NCI-H2107 treated with DMSO at 0.1 percent for 48 hours (cell line): Measurements from ENCODE around the gene MBP.

ENCODE experiments used
- DNase-seq: peaks from one replicate; lab custom pipeline; 2025; ENCODE audit not compliant: unreplicated experiment; lab: John Stamatoyannopoulos, UW

Gene MBP

DNA sequence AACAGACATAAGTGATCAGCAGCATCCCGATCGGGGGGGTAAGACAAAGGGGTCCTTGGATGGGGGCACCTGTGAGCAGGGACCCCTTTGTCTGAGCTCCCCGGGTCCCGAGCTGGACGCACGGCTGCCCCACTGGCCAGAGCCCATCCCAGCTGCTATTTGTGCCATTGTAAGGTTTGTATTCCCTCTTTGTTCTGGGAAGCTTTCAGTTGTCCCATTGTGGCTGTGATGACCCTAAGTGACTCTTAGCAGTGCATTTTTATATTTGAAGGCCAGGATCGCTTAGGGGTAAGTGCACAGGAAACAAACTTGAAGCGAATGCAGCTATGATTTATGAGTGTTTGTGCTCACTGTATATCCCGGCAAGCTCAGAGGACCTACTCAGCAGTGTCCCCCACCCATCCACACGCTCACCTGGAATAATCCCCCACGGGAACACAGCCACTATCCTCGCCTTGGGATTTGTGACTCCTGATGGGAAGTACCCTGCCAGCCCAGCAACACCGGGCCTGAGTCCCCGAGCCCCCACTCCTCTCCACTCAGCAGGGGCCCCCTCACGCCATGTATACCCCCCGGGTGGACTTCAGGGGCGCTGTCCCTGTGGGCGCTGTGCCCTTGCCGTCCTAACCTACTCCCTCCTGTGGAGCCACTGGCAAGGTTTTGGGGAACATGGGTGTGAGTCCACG, 80.1 kb downstream of the MBP start:
- no peak for DNase-seq

DNA sequence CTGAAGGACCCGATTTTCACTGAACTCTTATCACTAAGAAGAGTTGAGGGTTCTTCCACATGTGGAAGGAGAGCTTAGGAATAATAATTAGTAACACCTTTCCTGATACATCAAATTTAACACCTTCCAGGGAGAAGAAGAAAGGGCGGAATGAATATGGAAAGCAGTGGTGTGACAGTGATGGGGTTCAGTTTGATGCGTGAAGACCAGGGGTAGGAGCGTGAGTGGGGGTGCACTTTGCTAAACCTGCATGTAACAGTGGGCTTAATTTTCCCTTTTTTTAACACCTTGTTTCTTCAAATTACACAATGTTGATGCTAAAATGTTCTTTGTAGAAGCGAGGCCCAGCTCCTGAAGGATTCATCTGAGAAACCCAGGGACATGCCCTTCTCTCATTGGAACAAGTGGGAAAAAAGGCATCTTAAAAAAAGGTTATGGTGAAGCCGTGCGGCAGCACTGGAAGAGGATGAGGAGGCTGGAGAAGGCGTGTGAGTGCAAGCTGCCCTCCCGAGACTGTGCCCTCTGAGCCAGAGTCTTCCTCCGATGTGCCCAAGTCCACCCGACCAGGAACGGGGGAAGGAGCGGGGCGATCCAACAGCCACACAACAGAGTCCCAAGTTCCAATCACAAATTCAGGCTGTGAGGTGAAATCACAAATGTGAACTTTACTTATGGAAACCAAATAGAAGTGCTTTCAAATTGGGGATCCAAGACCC, 80.8 kb downstream of the MBP start:
- no peak for DNase-seq

DNA sequence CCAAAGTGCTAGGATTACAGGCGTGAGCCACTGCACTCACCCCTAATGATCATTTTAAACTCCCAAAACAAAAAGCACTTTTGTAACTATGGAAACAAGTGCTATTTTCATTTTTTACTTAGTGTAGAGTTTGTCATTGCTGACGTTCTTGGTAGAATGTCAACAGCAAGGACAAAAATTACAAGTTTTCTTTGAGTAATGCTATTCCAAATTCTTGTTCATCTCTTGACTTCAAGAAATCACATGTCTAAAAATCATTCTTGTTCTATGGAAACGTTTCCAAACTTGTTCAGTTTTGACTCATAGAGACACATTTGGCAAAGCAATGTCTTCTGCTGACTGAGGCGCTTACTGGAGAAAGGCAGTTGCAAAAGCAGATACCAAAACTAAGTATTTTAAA, 82.6 kb downstream of the MBP start:
- DNase-seq = no peak

DNA sequence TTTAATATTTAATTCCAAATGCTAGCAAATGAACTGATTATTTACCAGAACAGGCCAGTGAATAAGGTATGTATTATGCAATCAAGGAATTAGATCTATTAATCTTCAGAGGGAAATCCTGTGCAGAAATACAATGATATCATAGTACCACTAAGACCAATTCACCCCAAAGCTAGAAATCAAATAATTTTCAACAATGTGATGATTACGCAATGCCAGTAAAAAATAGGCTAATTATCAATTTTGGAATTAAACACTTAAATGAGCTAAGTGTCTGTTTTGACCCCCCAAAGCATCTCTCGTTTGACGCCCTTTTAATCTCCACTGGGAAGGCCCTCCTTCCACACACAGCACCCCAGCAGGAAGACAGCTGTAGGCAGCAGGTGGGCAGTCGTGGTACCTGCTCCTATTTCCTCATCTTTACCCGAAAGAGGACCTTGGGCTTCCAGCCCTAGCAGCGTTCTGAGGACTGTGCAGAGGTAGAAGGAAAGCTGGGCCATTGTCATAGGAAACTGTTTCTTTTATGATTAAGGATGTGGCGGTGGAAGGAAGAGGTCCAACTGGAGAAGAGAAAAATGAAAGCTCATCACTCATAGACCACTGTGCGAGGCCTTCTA, 84.7 kb downstream of the MBP start:
- DNase-seq = no peak

DNA sequence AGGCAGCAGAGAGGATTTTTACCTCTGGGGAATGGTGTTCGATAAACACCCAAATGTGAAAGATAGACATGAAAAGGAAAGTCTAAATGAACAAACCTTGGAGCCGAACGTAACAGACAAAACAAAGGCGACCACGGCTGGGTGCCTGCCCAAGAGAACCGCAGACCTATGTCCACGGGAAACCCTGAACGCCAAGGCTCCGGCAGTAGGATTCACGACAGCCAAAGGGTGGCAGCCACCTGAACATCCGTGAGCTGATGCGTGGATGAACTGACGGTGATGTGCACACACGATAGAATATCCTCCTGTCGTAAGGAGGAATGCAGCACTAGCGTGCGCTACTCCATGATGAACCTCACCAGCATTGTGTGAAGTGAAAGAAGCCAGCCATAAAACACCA, 85.6 kb downstream of the MBP start:
- no peak for DNase-seq

DNA sequence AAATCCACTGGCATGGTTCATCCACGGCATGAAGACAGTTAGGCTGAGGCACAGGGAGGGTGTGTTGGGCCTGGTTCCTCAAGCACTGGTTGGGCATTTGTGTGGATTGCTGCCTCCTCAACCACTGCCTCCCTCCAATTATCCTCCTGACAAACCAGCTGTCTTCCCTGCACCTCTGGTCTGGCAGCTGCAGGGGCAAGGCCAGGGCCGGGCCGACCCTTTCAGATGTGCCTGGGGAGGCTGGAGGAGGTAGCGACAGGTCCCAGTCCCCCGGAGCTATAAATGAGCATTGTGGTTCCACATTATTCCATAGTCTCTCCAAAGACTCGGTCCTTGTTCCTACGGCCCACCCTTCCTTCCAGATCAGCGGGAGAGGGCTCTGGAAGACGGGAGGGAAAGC, 86.2 kb downstream of the MBP start:
- DNase-seq = no peak

DNA sequence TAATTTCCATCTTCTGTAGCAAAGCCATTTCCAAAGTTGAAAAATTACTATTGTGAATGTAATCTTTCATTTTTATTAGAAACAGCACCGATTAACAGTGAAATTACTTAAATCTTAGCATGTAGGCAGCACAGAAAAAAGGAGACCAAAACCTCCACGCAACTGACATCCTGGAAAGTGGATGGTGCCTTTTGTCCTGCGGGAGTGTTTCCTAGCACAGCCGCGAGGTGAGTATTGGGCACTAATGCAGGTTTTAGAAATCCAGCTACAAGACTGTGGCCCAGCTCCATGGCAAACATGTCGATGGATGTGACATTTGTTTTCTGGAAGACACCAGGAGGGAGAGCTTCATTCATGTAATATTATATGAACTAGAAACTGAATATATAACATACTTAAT, 86.9 kb downstream of the MBP start:
- DNase-seq = no peak

DNA sequence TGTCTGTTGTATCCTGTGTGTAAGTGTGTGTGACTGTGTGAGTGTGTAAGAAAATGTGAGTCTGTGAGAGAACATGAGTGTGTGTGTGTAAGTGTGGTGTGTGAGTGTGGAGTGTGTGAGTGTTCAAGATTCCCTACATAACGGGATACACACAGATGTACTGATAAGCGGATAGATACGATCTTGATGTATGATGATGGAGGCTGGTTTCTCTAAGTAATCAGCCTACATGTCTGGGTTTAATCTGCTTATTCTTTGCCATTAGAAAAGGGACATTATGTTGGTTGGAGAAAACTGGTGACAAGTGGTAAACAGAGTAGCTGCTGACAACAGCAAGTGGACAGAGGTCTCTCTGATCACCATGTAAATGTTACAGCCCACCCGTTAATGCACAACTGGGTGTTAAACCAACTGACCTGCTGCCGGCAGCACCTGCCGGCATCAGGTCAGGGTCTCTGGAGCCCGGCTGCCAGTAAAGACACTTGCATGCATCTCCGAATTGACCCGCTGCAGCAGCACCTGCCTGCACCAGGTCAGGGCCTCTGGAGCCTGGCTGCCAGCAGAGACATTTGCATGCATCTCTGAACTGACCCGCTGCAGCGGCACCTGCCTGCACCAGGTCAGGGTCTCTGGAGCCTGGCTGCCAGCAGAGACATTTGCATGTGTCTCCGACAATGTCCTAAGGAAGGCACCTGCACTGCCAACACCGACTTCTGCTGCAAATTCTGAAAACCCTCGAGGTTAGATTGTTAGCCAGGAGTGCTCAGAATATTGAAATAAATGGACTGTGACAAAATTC, 87.5 kb downstream of the MBP start:
- no peak for DNase-seq

DNA sequence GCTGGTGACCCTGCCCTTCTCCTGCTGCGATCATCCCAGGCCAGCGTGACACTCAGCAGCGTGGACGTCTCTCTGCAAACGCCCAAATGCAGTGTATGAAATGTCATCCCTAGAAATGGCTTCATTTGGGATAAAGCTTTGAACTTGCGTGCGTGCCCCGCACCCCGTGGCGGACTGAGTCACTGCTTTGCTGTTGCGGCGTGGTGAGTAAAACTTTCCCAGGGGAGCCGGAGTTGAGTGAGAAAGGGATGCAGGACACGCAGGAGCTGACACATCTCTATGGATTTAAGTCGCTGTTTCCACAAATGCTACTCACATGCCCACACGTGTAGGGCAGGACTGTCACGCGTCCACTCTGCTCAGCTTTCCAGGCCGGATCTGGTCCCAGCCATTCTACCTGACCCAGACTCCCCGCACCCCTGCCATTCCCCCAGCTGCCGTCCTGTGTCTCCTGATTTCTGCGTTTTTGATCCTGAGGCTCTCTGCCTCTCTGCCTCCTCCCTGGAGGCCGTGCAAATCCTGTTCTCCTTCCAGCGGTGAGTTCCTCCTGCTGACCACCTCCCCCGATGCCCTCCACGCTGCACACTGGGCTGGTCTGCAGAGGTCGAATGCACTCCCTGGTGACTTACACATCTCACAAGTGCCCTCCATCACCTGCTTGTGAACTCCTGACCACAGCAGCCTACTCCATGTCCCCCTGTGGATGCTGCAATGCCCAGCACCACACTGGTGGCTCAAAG, 88.9 kb downstream of the MBP start:
- no peak for DNase-seq

DNA sequence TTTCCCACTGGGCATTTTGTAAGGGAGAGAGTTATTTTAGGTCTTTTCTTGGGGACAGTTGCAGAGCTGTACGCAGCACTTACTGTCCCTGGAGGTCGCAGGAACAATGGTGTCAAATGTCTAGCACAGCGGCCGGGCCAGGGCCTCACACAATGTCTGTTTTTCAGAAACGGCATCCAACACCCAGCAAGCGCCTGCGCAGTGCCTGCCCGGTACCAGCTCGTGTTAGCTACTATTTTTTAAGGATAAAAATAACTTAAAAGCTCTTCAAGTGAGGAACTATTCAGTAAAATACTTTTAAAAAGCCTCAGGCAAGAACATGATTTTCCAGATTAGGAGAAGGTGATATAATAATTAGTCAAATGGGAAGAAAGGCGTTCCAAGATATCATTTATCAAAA, 90.0 kb downstream of the MBP start:
- peak; percentile 62 for DNase-seq

DNA sequence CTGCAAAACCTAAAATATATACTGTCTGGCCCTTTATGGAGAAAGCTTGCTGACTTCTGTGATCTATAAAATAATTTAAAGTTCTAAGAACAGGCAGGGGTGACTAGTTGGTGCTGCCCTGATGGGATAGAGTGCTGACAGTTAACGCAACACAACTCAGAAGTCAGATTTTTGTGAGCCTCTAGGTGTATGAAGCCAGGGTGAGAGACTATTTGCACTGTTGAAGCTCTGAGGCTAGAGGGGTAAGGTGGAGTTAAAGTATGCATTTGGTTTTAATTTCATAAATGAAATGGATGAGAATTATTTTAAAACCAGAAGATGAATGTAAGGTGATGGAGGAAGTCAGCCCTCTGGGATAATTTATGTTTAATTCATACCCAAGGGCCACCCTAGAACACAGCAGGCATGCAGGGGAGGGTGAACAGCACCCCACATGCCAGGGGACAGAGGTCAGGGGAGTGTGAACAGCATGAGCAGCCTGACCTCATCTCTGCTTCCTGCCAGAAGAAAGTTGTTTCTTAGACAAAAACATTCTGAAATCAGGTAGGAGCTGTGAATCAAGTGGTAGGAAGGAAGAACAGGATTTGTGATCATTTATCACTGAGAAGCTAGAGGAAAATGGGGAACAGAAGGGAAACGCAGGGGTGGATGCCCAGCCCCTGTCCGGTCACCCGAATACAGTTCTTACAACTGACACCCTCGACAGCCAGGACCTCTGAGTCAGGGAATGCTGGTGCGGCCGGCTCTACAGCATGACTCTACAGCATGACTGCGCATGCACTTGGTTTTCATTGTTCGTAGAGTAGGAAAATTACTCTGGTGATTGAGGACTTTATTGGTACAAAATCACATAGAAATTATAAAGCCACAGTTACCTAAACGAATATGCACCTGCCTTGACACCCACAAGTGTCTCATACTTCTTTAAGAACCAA, 93.1 kb downstream of the MBP start:
- no peak for DNase-seq

DNA sequence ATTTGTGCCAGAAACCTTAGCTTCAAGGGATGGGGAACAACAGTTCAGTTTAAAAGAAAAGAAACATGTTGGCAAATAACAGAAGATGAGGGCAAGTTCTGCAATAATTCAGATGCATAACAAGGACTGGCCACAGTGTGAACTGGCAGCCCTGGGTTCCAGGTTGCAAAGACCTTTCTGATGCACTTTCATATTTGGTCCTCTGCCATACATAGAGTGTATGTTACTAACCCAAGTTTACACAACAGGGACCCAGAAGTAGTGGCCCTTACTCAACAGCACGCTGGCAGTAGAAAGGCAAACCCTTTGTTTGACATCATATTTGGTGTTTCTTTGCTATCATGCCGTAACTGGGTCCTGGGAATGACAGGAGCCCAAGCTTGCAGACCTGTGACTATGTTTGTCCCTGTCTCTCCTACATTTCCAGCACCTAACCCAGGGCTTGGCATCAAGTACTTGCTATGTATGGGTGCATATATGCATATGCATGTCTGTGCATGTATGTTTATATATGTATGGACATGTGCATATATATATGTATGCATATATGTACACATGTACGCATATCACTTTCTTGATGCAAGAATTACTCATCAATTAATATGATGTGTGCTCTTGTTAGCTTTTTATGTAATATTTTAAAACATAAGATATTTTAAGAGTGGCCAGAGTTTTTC, 94.3 kb downstream of the MBP start:
- DNase-seq = no peak

DNA sequence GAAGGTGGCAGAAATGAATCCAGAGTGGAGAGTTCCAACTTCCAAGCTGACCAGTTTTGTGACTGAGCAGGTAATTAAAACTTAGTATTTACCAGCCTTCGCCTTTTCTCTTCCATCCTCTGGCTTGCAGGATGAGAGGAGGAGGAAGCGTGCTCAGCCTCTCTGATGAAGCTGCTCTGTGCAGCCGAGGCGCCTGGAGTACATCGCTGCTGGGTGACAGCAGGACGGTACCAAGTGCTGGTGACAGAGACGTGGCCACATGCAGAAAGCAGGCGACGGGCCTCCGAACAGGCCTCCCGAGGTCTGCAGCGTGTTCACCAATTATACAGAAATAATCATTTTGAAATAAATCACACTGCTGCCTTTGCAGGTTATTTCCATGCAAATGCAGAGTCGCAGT, 95.0 kb downstream of the MBP start:
- DNase-seq = no peak

DNA sequence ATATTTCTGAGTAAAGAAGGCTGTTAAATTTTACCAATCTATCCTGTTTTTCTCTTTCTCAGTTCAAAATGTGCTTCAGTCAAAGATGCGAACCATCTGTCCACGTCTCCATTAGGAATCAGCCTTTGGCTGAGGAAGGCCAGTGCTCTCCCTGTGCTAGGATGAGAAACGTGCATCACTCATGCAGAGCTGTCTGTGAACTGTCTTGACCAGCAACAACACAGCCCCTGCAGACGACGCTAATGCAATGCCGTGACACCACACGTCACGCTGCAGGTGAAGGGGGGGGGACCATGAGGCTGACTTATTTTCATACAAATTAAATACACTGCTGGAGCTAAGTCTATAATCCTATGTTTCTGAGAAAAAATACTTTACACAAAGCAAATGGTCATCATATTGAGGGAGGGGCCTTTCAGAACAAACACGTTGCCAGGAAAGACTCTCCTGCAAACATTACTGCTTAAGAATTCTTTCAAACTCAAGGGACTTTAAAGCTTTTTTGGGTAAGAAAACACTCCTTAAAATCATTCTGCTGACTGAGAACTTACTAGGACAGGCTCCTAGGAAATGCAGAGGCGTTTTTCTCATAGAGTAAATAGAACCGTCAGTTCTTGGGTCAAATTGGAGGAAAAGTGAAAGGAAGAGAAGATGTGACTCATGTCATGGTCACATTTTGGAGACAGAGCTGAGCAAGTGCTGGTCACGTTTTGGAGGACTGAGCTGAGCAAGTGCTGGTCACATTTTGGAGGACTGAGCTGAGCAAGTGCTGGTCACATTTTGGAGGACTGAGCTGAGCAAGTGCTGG, 97.0 kb downstream of the MBP start:
- DNase-seq = no peak

DNA sequence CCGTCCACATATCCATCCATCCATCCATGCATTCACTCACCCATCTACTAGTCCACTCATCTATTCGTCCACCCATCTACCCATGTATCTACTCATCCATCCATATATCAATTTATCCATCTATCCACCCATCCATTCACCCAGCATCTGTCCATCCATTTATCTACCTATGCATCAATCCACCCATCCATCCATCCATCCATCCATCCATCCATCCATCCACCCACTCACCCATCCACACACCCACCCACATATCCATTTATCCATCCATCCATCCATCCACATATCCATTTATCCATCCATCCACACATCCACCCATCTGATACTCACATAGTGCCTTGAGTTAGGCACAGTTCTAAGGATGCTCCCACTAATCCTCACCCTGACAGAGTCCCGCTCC, 99.0 kb downstream of the MBP start:
- no peak for DNase-seq

DNA sequence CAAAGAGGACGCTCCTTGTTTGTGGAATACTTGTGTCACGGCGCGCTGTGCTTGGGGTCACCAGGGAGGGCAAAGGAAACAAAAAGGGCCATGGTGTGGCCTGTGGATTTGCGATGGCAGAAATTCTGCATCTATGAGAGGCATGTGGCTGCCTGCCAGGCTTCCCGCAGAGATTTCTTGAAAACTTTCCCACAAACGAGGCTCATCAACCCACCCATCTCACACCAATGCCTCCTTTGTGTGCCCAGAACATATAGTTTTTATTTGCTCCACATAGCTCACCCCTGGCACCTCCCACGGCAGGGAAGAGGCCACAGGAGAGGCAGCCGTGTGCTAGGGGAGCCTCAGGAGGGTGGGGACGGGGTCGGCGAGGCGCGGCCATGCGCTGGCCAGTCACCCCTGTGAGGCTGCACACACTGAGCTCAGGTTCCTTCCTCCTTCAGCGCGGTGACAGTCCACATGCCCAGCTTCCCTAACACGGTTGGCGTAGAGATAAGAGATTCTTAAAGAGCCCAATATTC, 100.3 kb downstream of the MBP start:
- no peak for DNase-seq

DNA sequence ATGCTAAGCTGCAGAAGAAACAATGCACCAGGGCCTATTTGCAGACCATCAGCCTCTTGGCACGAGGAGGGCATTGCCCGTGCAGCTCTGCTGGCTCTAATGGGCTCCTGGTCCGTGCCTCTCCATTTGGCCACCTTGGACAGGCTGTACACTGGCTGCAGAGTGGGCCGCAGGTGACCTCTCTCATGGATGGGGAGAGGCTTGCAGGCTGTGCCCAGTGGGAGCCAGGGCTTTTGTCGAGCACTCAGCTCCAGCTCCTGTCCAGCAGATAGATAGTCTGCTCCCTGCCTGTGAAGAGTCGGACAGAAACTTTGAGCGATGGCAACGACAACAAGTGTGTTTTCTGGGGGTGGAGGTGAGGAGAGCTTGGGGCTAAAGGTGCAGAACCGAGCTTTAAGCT, 100.9 kb downstream of the MBP start:
- DNase-seq = no peak

DNA sequence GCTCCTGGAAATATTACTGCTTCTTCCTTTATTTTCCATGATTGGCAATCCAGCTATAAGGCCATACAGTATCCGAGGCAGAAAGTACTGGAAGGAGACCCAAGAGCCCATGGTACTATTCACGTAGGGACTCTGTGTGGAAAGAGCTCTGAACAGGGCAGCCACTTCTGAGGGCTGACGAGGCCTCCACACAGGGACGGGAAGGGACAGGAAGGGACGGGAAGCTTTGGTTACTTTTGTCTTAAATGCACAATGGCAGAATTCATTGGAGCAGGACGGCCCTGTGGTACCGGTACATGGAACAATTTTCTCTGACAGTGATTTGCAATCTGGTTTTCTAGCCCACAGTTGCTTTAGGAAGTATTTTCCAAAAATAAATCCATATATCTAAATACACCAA, 102.4 kb downstream of the MBP start:
- DNase-seq = no peak
